Endothelial cell of umbilical vein (primary cell): ENCODE data around the gene INMT. TPM values are rescaled to one million over a fixed set of nuclear protein-coding genes. Genes with fewer than 3 reads are reported as not detected.

Source experiments
- BruUV-seq: library from RNA; stranded (reverse); fragments of 400-500 nt; replicated peaks from 2 replicates; lab custom pipeline; 2021; lab: Mats Ljungman, UMichigan
- CTCF ChIA-PET: fragments of 300-600, 350-600 bp; sonication (Branson Sonifier 250); formaldehyde crosslinking; loops from one replicate; lab custom pipeline; 2021; ENCODE audit warnings: antibody characterized with exemption, inconsistent platforms; lab: Charles Lee
- POLR2A ChIA-PET: fragments of 300-600, 350-600 bp; sonication (Branson Sonifier 250); formaldehyde crosslinking; loops from one replicate; lab custom pipeline; 2021; ENCODE audit warnings: antibody characterized with exemption, inconsistent platforms; lab: Charles Lee
- DNase-seq: peaks from one replicate; pipeline ENCODE4 v3.0.0-alpha.2; 2011; ENCODE audit warnings: low read depth, low spot score
- FAIRE-seq: peaks from 2 replicates; lab custom pipeline; 2011; peaks lifted over from hg19 to GRCh38; lab: Jason Lieb, UNC
- H2AFZ ChIP-seq: 2 replicates; pipeline ENCODE4 v1.6.0; 2012; ENCODE audit warnings: low read depth, low read length, control low read depth, inconsistent platforms
- H3K27ac ChIP-seq: 2 replicates; pipeline ENCODE4 v1.5.1; 2011; ENCODE audit warnings: low read depth, mild to moderate bottlenecking, control low read depth, low read length, moderate library complexity; ENCODE audit not compliant: insufficient read depth
- H3K27me3 ChIP-seq, 2 experiments: 2 replicates each; pipeline versions ENCODE4 v1.6.0 to v1.6.1; 2011; ENCODE audit warnings: low read length in 2 of 2, mixed read lengths in 1 of 2; ENCODE audit not compliant: control insufficient read depth in 2 of 2, insufficient read depth in 2 of 2
- H3K36me3 ChIP-seq, 2 experiments: 2 replicates in 1 of 2; 3 replicates in 1 of 2; pipeline ENCODE4 v1.5.1; 2011; ENCODE audit warnings: low read length in 2 of 2, mild to moderate bottlenecking in 1 of 2, moderate library complexity in 1 of 2; ENCODE audit not compliant: control insufficient read depth in 2 of 2, insufficient read depth in 2 of 2; ENCODE audit errors: extremely low read depth in 1 of 2
- H3K4me1 ChIP-seq: 3 replicates; pipeline ENCODE4 v1.5.1; 2011; ENCODE audit warnings: mild to moderate bottlenecking, low read length; ENCODE audit not compliant: control insufficient read depth, insufficient read depth; ENCODE audit errors: extremely low read depth
- H3K4me2 ChIP-seq: 2 replicates; pipeline ENCODE4 v1.6.1; 2011; ENCODE audit warnings: low read length, control low read depth, mixed read lengths; ENCODE audit not compliant: insufficient read depth
- H3K4me3 ChIP-seq, 3 experiments: fragments of 200-600 bp in 1 of 3; sonication (generic), shearing (Covaris generic) in 1 of 3; replicated peaks in 1 of 3; 2 replicates each; pipeline ENCODE4 v1.5.1; 2011 to 2016; ENCODE audit warnings: control low read depth in 3 of 3, low read length in 3 of 3, mild to moderate bottlenecking in 2 of 3, inconsistent platforms in 1 of 3, low read depth in 1 of 3, moderate library complexity in 1 of 3; ENCODE audit not compliant: insufficient read depth in 1 of 3
- H3K79me2 ChIP-seq: 2 replicates; pipeline ENCODE4 v1.6.0; 2012; ENCODE audit warnings: low read length, inconsistent platforms; ENCODE audit not compliant: control insufficient read depth, insufficient read depth
- H3K9ac ChIP-seq: replicated peaks from 2 replicates; pipeline ENCODE3; 2011; ENCODE audit warnings: low read length, control low read depth; ENCODE audit not compliant: insufficient read depth; ENCODE audit errors: extremely low read depth
- H3K9me1 ChIP-seq: replicated peaks from 3 replicates; pipeline ENCODE4 v1.6.0; 2011; ENCODE audit warnings: mild to moderate bottlenecking, low read length; ENCODE audit not compliant: control insufficient read depth, insufficient read depth; ENCODE audit errors: extremely low read depth
- H3K9me3 ChIP-seq: replicated peaks from 2 replicates; pipeline ENCODE4 v1.5.1; 2012; ENCODE audit warnings: low read length, inconsistent platforms; ENCODE audit not compliant: control insufficient read depth, insufficient read depth
- H4K20me1 ChIP-seq: replicated peaks from 2 replicates; pipeline ENCODE3; 2011; ENCODE audit warnings: mild to moderate bottlenecking, low read length; ENCODE audit not compliant: control insufficient read depth, insufficient read depth; ENCODE audit errors: extremely low read depth
- EZH2 ChIP-seq: IDR thresholded peaks from 2 replicates; pipeline ENCODE4 v1.6.1; 2012; ENCODE audit warnings: borderline replicate concordance, low read depth, mild to moderate bottlenecking, moderate library complexity, low read length, inconsistent platforms; ENCODE audit not compliant: severe bottlenecking
- FOS ChIP-seq: IDR thresholded peaks from 2 replicates; pipeline ENCODE4 v1.6.1; 2011; ENCODE audit warnings: mild to moderate bottlenecking, low read length, moderate library complexity, borderline replicate concordance; ENCODE audit not compliant: insufficient read depth
- GATA2 ChIP-seq: IDR thresholded peaks from 2 replicates; pipeline ENCODE4 v1.7.0; 2011; ENCODE audit warnings: low read depth, mild to moderate bottlenecking, moderate library complexity, mixed read lengths, low read length; ENCODE audit not compliant: insufficient read length, insufficient read depth
- JUN ChIP-seq: IDR thresholded peaks from 2 replicates; pipeline ENCODE4 v1.6.1; 2011; ENCODE audit warnings: borderline replicate concordance, low read depth; ENCODE audit not compliant: insufficient read length, insufficient read depth
- MAX ChIP-seq: IDR thresholded peaks from 2 replicates; pipeline ENCODE4 v1.6.1; 2011; ENCODE audit not compliant: insufficient read depth, insufficient read length
- MYC ChIP-seq: IDR thresholded peaks from one replicate; pipeline ENCODE4 v1.6.1; 2011; ENCODE audit warnings: mild to moderate bottlenecking, low read depth, low read length
- POLR2A ChIP-seq: IDR thresholded peaks from 2 replicates; pipeline ENCODE4 v1.6.1; 2012; ENCODE audit warnings: low read depth, mild to moderate bottlenecking, control low read depth, low read length
- POLR2AphosphoS5 ChIP-seq: IDR thresholded peaks from 2 replicates; pipeline ENCODE4 v1.6.1; 2012; ENCODE audit warnings: low read depth, mild to moderate bottlenecking, control low read depth, low read length, moderate library complexity; ENCODE audit not compliant: insufficient read depth
- dilution Hi-C: fragments of 300-500 bp; cut with MboI; formaldehyde crosslinking; loops from one replicate; pipeline ENCODE4 v1.15.0; 2019; ENCODE audit warnings: low sequenced_read_pairs; ENCODE audit not compliant: extremely low pct_ligation_motif_present
- intact Hi-C: fragments of 100-400 bp; cut with micrococcal nuclease; formaldehyde crosslinking; loops from one replicate; pipeline ENCODE4 v1.10.0; 2022
- polyA plus RNA-seq, 4 experiments: library from polyadenylated mRNA; depleted of rRNA in 3 of 4; stranded (reverse) in 3 of 4; unstranded in 1 of 4; fragments of >200 nt; gene quantifications; 2 replicates each; pipeline versions ENCODE4 v1.2.1 to v1.2.3, GENCODE V29; 2011 to 2012; ENCODE audit warnings: missing spikeins in 1 of 4
- total RNA-seq: library from RNA; stranded (reverse); gene quantifications from 2 replicates; pipeline ENCODE4 v1.2.3, GENCODE V29; 2021
- TF ChIP-seq, protein P1 (sequence below), 2 donors: IDR thresholded peaks; 1 replicate in 1 of 2; 2 replicates in 1 of 2; pipeline ENCODE4 v1.5.1; 2011; ENCODE audit warnings: low read length in 2 of 2, mild to moderate bottlenecking in 2 of 2, moderate library complexity in 2 of 2, control low read depth in 1 of 2, inconsistent platforms in 1 of 2, low read depth in 1 of 2; ENCODE audit not compliant: insufficient read depth in 1 of 2; ENCODE audit errors: extremely low read depth in 1 of 2

The INMT gene
- total and polyA plus RNA-seq, 2 donors (not counting 3 experiments of a cell fraction or from before 2014, with no cell fraction given) = not detected

GRCh38 chr7:30764030-30764975, 12.4 kb downstream of the INMT start:
- Histone ChIP-seq H3K9ac (no peak overlapping the region), H3K36me3 (no peaks in the 10 kb centered on the region), H3K27ac (no peak overlapping the region), H3K4me1 (no peaks in the 10 kb centered on the region), H3K4me2 (no peak overlapping the region), H3K9me3 (no peaks in the 10 kb centered on the region), H2AFZ (no peak overlapping the region), H4K20me1 (no peaks in the 10 kb centered on the region), H3K79me2 (no peaks in the 10 kb centered on the region), H3K9me1 (no peaks in the 10 kb centered on the region), H3K27me3 (peaks cover 34 to 38% of the 10 kb centered on the region in 2 experiments), H3K4me3 (no peak overlapping the region)
- peak; percentile 6 for DNase-seq
- FAIRE-seq = no peak
- no TSS peak for BruUV-seq
- POLR2A ChIA-PET = no interaction called here
- intact Hi-C loops = no loop called here
- TF ChIP-seq, protein P1, sequence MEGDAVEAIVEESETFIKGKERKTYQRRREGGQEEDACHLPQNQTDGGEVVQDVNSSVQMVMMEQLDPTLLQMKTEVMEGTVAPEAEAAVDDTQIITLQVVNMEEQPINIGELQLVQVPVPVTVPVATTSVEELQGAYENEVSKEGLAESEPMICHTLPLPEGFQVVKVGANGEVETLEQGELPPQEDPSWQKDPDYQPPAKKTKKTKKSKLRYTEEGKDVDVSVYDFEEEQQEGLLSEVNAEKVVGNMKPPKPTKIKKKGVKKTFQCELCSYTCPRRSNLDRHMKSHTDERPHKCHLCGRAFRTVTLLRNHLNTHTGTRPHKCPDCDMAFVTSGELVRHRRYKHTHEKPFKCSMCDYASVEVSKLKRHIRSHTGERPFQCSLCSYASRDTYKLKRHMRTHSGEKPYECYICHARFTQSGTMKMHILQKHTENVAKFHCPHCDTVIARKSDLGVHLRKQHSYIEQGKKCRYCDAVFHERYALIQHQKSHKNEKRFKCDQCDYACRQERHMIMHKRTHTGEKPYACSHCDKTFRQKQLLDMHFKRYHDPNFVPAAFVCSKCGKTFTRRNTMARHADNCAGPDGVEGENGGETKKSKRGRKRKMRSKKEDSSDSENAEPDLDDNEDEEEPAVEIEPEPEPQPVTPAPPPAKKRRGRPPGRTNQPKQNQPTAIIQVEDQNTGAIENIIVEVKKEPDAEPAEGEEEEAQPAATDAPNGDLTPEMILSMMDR (IDR thresholded peaks at IDR 0.05; ENCODE audit: extremely low read depth in 1 of 2, insufficient read depth in 1 of 2, low read depth in 1 of 2, low read length in 2 of 2) = no peak
- TF ChIP-seq FOS (no peak), POLR2AphosphoS5 (no peak), MYC (no peak), MAX (no peak), JUN (no peak), EZH2 (no peak), POLR2A (no peak), GATA2 (no peak)
- dilution Hi-C loops = no loop called here
- CTCF ChIA-PET = interaction anchor here (0.6 to 1.6 kb wide), 3 partner anchors 24 to 358 kb away, joined by 3 to 6 read pairs (median 3); no protein-coding TSS in a partner anchor
